ENCODE results near the gene PPP4R2. TPM values are rescaled to one million over a fixed set of nuclear protein-coding genes. Genes with fewer than 3 reads are reported as not detected.

PPP4R2 gene
- total RNA-seq, 1 experiment from 2014 or later, result 62.7 TPM

- no peaks in the 10 kb centered on the region for H3K79me2 ChIP-seq (ENCODE audit: low read length)
- H3K9me3 ChIP-seq (ENCODE audit: low read length), result no peaks in the 10 kb centered on the region
- no peak for DNase-seq
- H3K36me3 ChIP-seq (ENCODE audit: low read depth, low read length), result no peaks in the 10 kb centered on the region
- ChIA-PET CTCF (no interaction called here), POLR2A (ENCODE audit: unreplicated experiment) (no interaction called here)
- no peak overlapping the region for H3K9ac ChIP-seq (ENCODE audit: low read length)
- peaks cover 47% of the 10 kb centered on the region for H3K27me3 ChIP-seq (ENCODE audit: low read length)
- no peak overlapping the region for H2AFZ ChIP-seq (ENCODE audit: low read length)
- no peaks in the 10 kb centered on the region for H3F3A ChIP-seq (ENCODE audit: low read length, unreplicated experiment)
- H3K27ac ChIP-seq (ENCODE audit: low read length), result no peak overlapping the region
- H3K4me1 ChIP-seq (ENCODE audit: insufficient read depth, low read length), result no peaks in the 10 kb centered on the region
- no peaks in the 10 kb centered on the region for H4K20me1 ChIP-seq (ENCODE audit: low read length)
- TF ChIP-seq EZH2 (IDR thresholded peaks at IDR 0.05; ENCODE audit: low read length, unreplicated experiment) (no peak), CTCF (conservative IDR thresholded peaks at IDR 0.05; ENCODE audit: low read depth, low read length) (no peak), EZH2phosphoT487 (IDR thresholded peaks at IDR 0.05; ENCODE audit: borderline replicate concordance, low read length) (no peak)
- intact Hi-C loops (cut with micrococcal nuclease), result no loop called here
- no peaks in the 10 kb centered on the region for H3K9me2 ChIP-seq (replicated peaks; ENCODE audit: low read length)
- BruUV-seq (replicated peaks), result no TSS peak
- H3K4me3 ChIP-seq (ENCODE audit: low read length), result no peak overlapping the region
- no peak for ATAC-seq
- no peak overlapping the region for H3K4me2 ChIP-seq (ENCODE audit: low read length)
These were observed 119.2 kb downstream of the PPP4R2 start for GRCh38 chr3:73115806-73116205.

Other genes starting within 250 kb of the PPP4R2 start
- gene SHQ1, start 148.4 kb upstream of the PPP4R2 start, total RNA-seq (2014; rRNA removed), result 16.6 and 19.6 TPM in 2 replicates
- gene GXYLT2, start 108.8 kb upstream of the PPP4R2 start, total RNA-seq (2014; rRNA removed), result 12.6 and 13.3 TPM in 2 replicates
- 3.8 and 6.2 TPM in 2 replicates for gene EBLN2, start 64.8 kb downstream of the PPP4R2 start, total RNA-seq (2014; rRNA removed)

Measured in PC-3 (cell line).